Effector memory CD8-positive, alpha-beta T cell (primary cell): ENCODE data around the gene GPR150.

ENCODE experiments used
- ATAC-seq: fragments of 150-1000 bp; cut with Tn5 transposase; replicated peaks from 2 replicates; pipeline ENCODE4 v1.10.0; 2021; ENCODE audit warnings: mild to moderate bottlenecking, moderate library complexity
- DNase-seq, 3 experiments: peaks; one replicate each; pipeline ENCODE4 v3.0.0; 2021
- H3K27ac Mint-ChIP-seq, 2 donors: one replicate each; pipeline ENCODE4 v1.8.0; 2022; ENCODE audit warnings: mild to moderate bottlenecking in 2 of 2, mixed read lengths in 2 of 2, moderate library complexity in 2 of 2
- H3K27me3 Mint-ChIP-seq, 2 donors: one replicate each; pipeline ENCODE4 v1.8.0; 2022; ENCODE audit warnings: mixed read lengths in 2 of 2
- H3K36me3 Mint-ChIP-seq: one replicate; pipeline ENCODE4 v1.8.0; 2022; ENCODE audit warnings: mild to moderate bottlenecking, moderate library complexity, mixed read lengths; ENCODE audit not compliant: insufficient read depth
- H3K4me1 Mint-ChIP-seq, 2 donors: one replicate each; pipeline ENCODE4 v1.8.0; 2022; ENCODE audit warnings: low read depth in 2 of 2, mixed read lengths in 2 of 2
- H3K4me3 Mint-ChIP-seq, 2 donors: one replicate each; pipeline ENCODE4 v1.8.0; 2022; ENCODE audit warnings: mild to moderate bottlenecking in 2 of 2, mixed read lengths in 2 of 2, moderate library complexity in 2 of 2
- H3K9me3 Mint-ChIP-seq, 2 donors: one replicate each; pipeline ENCODE4 v1.8.0; 2022; ENCODE audit warnings: mixed read lengths in 2 of 2

Gene GPR150

GRCh38 chr5:95613514-95613913 lies 6.4 kb upstream of the GPR150 start:
- Mint-ChIP-seq H3K27me3 (peaks cover 0 to 7% of the 10 kb centered on the region in 2 donors), H3K4me3 (no peak overlapping the region), H3K27ac (no peak overlapping the region)

GRCh38 chr5:95615164-95615467 lies 4.8 kb upstream of the GPR150 start:
- H3K27me3 Mint-ChIP-seq, result no peaks in the 10 kb centered on the region
- no peak overlapping the region for H3K4me3 Mint-ChIP-seq
- DNase-seq (no peak), ATAC-seq (no peak)
- no peak overlapping the region for H3K27ac Mint-ChIP-seq
- no peaks in the 10 kb centered on the region for H3K36me3 Mint-ChIP-seq
- H3K4me1 Mint-ChIP-seq, result peaks cover 9 to 16% of the 10 kb centered on the region in 2 donors
- peaks cover 0 to 8% of the 10 kb centered on the region in 2 donors for H3K9me3 Mint-ChIP-seq

More at GRCh38 chr5:95613514-95613913, 6.4 kb upstream of the GPR150 start:
- DNase-seq, result no peak
- Mint-ChIP-seq H3K9me3 (peaks cover 0 to 8% of the 10 kb centered on the region in 2 donors), H3K36me3 (no peaks in the 10 kb centered on the region), H3K4me1 (peaks cover 0 to 5% of the 10 kb centered on the region in 2 donors)
- no peak for ATAC-seq

GRCh38 chr5:95617057-95617456 lies 2.8 kb upstream of the GPR150 start:
- Mint-ChIP-seq H3K4me3 (no peak overlapping the region), H3K9me3 (peaks cover 0 to 8% of the 10 kb centered on the region in 2 donors), H3K27ac (no peak overlapping the region), H3K36me3 (no peaks in the 10 kb centered on the region), H3K27me3 (no peaks in the 10 kb centered on the region), H3K4me1 (peaks cover 17 to 21% of the 10 kb centered on the region in 2 donors)
- DNase-seq (no peak), ATAC-seq (no peak)

GRCh38 chr5:95619096-95619495 lies 791 bp upstream of the GPR150 start:
- Mint-ChIP-seq H3K4me1 (peaks cover 23 to 30% of the 10 kb centered on the region in 2 donors), H3K9me3 (peaks cover 0 to under 1% of the 10 kb centered on the region in 2 donors), H3K36me3 (peaks cover 3% of the 10 kb centered on the region), H3K27ac (peak overlapping the region in 1 of 2 donors; percentile 13), H3K27me3 (no peaks in the 10 kb centered on the region), H3K4me3 (peak overlapping the region; percentile 74 to 77)
- no peak for DNase-seq
- ATAC-seq, result no peak

GRCh38 chr5:95619514-95620029 lies 315 bp upstream of the GPR150 start:
- no peak for ATAC-seq
- Mint-ChIP-seq H3K4me3 (peak overlapping the region; percentile 74 to 77), H3K36me3 (peaks cover 3% of the 10 kb centered on the region), H3K4me1 (peaks cover 23 to 30% of the 10 kb centered on the region in 2 donors), H3K9me3 (no peaks in the 10 kb centered on the region), H3K27ac (peak overlapping the region; percentile 13 to 44), H3K27me3 (no peaks in the 10 kb centered on the region)
- no peak for DNase-seq

- H3K4me3 Mint-ChIP-seq, result peak overlapping the region; percentile 82 to 86
- H3K27ac Mint-ChIP-seq, result peak overlapping the region; percentile 46 to 73
- H3K36me3 Mint-ChIP-seq, result peaks cover 3% of the 10 kb centered on the region
- peaks cover 23 to 30% of the 10 kb centered on the region in 2 donors for H3K4me1 Mint-ChIP-seq
- no peaks in the 10 kb centered on the region for H3K27me3 Mint-ChIP-seq
- DNase-seq (peak; percentile 22 to 31 (median 27)), ATAC-seq (peak; percentile 40)
- H3K9me3 Mint-ChIP-seq, result no peaks in the 10 kb centered on the region
These were observed 1.3 kb downstream of the GPR150 start for GRCh38 chr5:95620870-95621838.

GRCh38 chr5:95621839-95622629 lies 2.1 kb downstream of the GPR150 start:
- Mint-ChIP-seq H3K4me1 (peaks cover 23 to 30% of the 10 kb centered on the region in 2 donors), H3K27me3 (no peaks in the 10 kb centered on the region), H3K36me3 (peaks cover 3% of the 10 kb centered on the region), H3K27ac (peak overlapping the region; percentile 46 to 73), H3K9me3 (no peaks in the 10 kb centered on the region), H3K4me3 (peak overlapping the region; percentile 82 to 86)
- DNase-seq, result peak in 2 of 3 experiments; percentile 21 to 23
- peak; percentile 61 for ATAC-seq

GRCh38 chr5:95623706-95624105 lies 3.8 kb downstream of the GPR150 start:
- no peaks in the 10 kb centered on the region for H3K27me3 Mint-ChIP-seq
- H3K9me3 Mint-ChIP-seq, result no peaks in the 10 kb centered on the region
- H3K36me3 Mint-ChIP-seq, result peaks cover 3% of the 10 kb centered on the region
- peak overlapping the region in 1 of 2 donors; percentile 56 for H3K27ac Mint-ChIP-seq
- no peak overlapping the region for H3K4me3 Mint-ChIP-seq
- H3K4me1 Mint-ChIP-seq, result peaks cover 23 to 26% of the 10 kb centered on the region in 2 donors
- no peak for DNase-seq
- no peak for ATAC-seq

- H3K27ac Mint-ChIP-seq, result no peak overlapping the region
- DNase-seq (no peak), ATAC-seq (no peak)
- H3K9me3 Mint-ChIP-seq, result no peaks in the 10 kb centered on the region
- H3K4me3 Mint-ChIP-seq, result no peak overlapping the region
- H3K36me3 Mint-ChIP-seq, result peaks cover 3% of the 10 kb centered on the region
- peaks cover 22 to 25% of the 10 kb centered on the region in 2 donors for H3K4me1 Mint-ChIP-seq
- no peaks in the 10 kb centered on the region for H3K27me3 Mint-ChIP-seq
These were observed 4.5 kb downstream of the GPR150 start for GRCh38 chr5:95624368-95624767.

- no peak overlapping the region for H3K4me3 Mint-ChIP-seq
- no peaks in the 10 kb centered on the region for H3K27me3 Mint-ChIP-seq
- H3K4me1 Mint-ChIP-seq, result peaks cover 12 to 20% of the 10 kb centered on the region in 2 donors
- no peak for DNase-seq
- ATAC-seq, result no peak
- H3K27ac Mint-ChIP-seq, result no peak overlapping the region
- peaks cover 3% of the 10 kb centered on the region for H3K36me3 Mint-ChIP-seq
- no peaks in the 10 kb centered on the region for H3K9me3 Mint-ChIP-seq
These were observed 6.8 kb downstream of the GPR150 start for GRCh38 chr5:95626701-95627100.

- Mint-ChIP-seq H3K27me3 (no peaks in the 10 kb centered on the region), H3K4me1 (peaks cover 9 to 18% of the 10 kb centered on the region in 2 donors), H3K36me3 (peaks cover 6% of the 10 kb centered on the region), H3K4me3 (no peak overlapping the region), H3K9me3 (no peaks in the 10 kb centered on the region), H3K27ac (no peak overlapping the region)
- DNase-seq (no peak), ATAC-seq (no peak)
These were observed 8.3 kb downstream of the GPR150 start for GRCh38 chr5:95627971-95628810.

- no peak for ATAC-seq
- no peak for DNase-seq
- Mint-ChIP-seq H3K4me3 (no peak overlapping the region), H3K4me1 (peaks cover 9 to 15% of the 10 kb centered on the region in 2 donors), H3K27me3 (no peaks in the 10 kb centered on the region), H3K9me3 (no peaks in the 10 kb centered on the region), H3K27ac (no peak overlapping the region), H3K36me3 (peaks cover 6% of the 10 kb centered on the region)
These were observed 9.0 kb downstream of the GPR150 start for GRCh38 chr5:95628933-95629332.
